H4 (cell line): Measurements from ENCODE around the gene GYPC. TPM values are rescaled to one million over a fixed set of nuclear protein-coding genes. Genes with fewer than 3 reads are reported as not detected.
"Not testable (repeated sequence)": the region's sequence is repeated elsewhere in the genome, so short reads cannot be mapped to it uniquely, and the experiment has no call there.

ENCODE experiments used
- DNase-seq: peaks from one replicate; pipeline ENCODE4 v3.0.0-alpha.2; 2015; ENCODE audit warnings: low spot score
- total RNA-seq: library from RNA; depleted of rRNA; stranded (reverse); fragments of >200 nt; shearing (Covaris generic); gene quantifications from 2 replicates; pipeline ENCODE4 v1.2.3, GENCODE V29; 2014

The GYPC gene
- total RNA-seq, 1 experiment from 2014 or later = 72.3 TPM

GRCh38 chr2:126698376-126698775, 42.4 kb downstream of the GYPC start:
- no peak for DNase-seq

- DNase-seq = no peak
Observed at GRCh38 chr2:126699018-126699417, 43.1 kb downstream of the GYPC start.

DNA sequence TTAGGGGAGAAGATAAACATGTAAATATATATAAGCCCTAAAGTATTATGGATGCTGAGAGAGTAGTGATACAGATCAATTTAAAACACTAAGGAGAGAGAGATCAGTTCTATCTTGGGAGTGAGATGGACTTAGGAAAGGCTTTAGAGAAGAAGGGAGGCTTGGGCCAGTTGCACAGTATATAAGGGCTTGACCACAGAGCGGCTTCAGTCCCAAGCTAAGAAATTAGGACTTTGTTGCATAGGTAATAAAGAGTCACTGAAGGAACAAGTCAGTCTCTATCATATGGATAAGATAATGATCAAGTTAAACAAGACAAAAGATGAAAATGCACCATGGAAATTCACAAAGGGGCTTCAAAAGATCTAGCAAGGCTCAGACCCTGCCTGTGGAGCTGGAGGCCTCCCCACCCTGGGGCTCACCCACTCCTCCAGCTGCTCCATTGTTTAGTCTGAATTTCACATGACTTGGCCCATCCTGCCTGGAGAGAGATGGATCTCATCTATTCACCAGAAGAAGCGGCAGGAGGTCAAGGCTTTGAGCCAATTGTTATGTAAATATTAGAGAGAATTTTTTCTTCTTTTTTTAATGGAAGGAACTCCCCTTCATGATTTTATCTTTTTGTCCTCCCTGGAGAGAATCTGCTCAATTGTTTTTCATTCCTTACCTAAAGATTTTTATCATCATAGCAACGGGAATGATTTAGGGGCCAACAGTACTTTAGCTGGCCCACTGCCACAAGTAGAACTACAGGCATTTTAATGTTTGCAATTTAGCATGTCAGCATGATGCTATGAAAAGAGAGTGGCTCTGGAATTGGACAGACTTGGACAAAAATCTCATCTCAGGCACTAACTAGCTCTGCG, 44.0 kb downstream of the GYPC start:
- no peak for DNase-seq

- peak; percentile 25 for DNase-seq
Observed at GRCh38 chr2:126700677-126701076, 44.7 kb downstream of the GYPC start.

DNA sequence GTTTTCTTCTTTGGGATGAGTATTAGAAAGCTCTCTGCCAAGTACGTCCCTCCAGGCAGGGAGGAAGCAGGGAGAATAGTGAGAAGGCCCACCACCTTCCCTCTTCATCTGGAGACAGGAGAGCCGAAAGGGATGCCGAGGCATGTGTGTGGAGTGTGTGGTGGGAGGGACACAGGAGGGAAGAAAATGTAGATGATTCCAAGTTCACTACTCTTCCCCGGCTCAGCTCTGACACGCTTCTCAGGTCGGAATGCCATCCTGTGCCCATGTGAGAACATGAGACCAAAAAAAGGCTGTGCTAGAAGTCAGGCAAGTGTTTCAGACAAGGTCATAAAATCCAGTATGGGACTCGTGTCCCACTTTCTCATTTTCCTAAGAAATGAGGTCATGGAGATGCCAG, 47.4 kb downstream of the GYPC start:
- no peak for DNase-seq

DNA sequence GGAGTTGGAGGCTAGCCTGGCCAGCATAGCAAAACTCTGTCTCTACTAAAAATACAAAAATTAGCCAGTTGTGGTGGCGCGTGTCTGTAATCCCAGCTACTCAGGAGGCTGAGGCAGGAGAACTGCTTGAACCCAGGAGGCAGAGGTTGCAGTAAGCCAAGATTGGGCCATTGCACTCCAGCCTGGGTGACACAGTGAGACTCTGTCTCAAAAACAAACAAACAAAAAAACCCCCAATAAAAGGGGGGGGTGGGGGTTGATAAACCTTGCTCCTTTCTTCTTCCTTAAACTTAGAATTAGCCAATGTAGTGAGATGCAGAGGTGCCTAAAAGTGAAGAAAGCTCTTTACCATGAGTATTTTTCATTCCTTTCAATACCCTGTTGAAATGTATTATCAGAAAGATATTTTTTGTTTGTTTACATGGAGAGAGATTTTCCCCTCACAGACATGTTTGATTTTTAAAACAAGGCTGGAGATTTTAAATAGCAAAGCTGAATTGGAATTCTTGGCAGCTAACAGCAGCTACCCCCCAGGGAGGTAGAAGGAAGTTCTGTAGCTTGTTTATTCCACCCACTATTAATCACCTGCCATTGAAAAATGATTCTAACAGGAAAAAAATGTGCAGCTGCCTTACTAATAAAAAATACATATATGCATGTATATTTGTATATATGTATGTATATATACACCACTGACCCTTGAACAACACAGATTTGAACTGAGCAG, 48.6 kb downstream of the GYPC start:
- DNase-seq = no peak

DNA sequence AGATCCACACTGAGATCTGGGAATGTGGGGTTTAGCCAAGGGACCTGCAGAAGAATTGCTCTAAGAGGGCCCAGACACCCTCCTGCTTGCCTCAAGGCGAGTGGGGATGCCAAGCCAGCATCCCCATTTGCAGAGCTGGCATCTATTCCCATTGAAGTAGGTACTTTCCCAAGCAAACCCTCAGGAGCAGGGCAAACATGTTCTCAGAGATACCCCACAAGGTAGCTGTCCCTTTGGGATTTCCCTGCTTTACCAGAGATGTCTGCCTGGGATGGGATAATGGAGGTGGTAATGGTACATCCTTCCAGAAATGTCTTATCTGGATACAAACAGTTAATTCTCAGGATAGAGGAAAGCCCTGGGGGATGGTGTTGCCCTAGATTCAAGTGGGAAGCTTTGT, 51.2 kb downstream of the GYPC start:
- DNase-seq = no peak

GRCh38 chr2:126707941-126708340, 52.0 kb downstream of the GYPC start:
- DNase-seq = no peak

DNA sequence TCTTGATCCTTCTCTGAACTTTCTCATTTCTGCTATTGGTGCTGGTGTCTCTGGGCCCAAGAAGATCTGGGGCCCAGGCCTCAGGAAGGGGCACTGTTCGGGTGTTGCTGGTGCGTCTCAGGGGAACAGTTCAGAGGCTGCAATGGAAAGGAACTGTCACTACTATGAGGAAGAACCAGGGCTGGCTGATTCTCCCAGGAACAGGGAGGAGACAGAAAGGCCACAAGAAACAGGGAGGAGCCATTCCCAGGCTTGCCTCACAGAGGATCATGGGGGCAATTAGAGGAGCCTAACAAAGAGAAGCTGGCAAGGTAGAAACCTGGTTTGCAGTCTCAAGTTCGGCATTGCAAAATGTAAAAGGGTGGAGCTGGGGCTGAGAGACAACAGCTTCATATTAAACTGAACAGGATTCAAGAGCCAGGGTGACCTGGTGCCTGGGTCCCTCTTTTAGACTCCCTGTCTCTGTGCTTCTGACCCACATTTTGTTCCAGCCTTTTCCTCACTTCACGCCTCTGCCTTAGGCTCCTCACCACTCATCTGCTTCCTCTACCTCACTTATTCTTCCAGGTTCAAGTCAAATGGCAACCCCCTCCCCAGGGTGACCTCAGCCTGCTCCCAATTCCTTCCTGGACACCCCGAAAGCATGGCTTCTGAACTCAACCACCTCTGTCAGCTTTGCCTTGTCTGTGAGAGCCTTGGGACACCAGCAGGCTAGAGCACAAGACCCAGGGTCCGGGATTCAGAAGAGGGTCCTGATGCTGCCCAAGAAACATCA, 58.4 kb downstream of the GYPC start:
- no peak for DNase-seq

GRCh38 chr2:126715111-126715510, 59.2 kb downstream of the GYPC start:
- no peak for DNase-seq

- no peak for DNase-seq
Observed at GRCh38 chr2:126715576-126716406, 59.8 kb downstream of the GYPC start.

DNA sequence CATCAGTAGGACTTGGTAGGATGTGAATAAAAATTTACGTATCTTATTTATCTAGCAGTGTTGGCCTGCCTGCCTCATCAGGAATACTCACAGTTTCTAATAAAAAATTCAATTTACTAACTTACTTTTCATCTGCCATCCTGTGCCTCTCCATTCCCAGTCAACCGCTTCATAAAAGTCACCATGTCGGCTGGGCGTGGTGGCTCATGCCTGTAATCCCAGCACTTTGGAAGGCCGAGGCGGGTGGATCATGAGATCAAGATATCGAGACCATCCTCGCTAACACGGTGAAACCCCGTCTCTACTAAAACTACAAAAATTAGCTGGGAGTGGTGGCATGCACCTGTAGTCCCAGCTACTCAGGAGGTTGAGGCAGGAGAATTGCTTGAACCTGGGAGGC, 61.3 kb downstream of the GYPC start:
- not testable (repeated sequence) for DNase-seq

GRCh38 chr2:126717928-126718327, 62.0 kb downstream of the GYPC start:
- DNase-seq = no peak

DNA sequence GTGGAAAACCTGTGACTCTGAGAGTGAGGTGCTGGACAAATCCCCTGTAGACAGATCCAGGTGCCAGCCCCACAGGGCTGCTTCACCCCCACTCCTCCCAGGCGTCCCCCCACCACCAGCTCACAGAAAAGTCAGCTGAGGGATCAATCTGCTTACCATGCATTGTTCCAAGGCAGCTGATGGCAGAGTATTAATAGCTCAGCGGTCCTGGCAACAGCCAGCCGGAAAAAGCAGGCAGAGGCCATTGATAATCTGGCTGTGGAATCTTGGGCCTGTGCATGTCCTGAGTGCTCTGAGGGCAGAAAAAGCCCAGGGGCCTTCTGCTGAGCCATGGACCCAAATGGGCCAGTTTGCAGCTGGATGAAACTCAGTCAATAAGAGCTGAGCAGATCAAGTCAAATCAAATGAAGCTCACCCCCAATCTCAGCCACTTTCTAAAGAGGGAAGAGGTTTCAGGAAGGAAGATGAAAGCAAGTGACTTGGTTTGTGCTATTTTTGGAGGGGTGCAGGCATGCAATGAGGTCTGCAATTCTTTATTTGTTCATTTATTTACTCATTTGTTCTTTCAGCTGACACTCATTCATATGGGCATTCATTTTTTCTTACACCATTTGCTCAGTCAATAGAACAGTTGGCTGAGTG, 63.4 kb downstream of the GYPC start:
- no peak for DNase-seq

GRCh38 chr2:126719833-126720351, 63.9 kb downstream of the GYPC start:
- DNase-seq = no peak

- no peak for DNase-seq
Observed at GRCh38 chr2:126720638-126721037, 64.7 kb downstream of the GYPC start.

DNA sequence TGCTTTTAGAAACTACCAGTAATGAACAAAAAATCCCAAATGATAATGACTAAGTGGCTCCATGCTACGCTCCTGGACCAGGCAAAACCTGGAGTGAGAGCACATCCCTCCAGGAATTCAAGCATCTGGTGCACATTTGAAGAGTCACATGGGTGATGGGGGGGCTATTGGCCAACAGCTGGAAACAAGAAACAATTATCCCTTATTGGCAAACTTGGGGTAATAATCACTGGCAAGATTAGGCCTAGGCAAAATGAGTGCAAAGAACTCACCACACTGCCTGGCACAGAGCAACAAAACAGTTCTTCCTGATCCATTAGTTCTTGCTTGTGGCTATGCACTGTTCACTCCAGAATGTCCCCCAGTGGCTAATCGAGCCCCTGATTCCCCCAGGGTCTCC, 66.1 kb downstream of the GYPC start:
- DNase-seq = no peak

DNA sequence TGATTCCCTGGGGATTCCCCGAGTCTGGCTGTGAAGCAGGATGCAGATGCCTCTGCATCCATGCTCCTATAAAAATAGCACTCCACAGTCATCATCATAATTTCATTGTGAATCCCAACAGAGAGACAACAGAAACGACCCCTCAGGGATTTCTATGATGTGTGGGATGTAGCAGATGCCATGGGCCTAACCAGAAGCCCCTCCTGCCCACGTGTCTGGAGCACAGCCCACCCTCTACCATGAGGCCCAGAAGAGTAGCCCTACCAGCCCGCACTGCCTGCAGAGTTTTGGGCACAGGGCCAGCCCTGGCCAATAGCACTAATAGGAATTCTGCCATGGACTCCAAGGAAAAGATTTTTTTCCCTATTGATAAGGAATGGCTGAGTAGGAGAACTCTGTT, 66.6 kb downstream of the GYPC start:
- no peak for DNase-seq

GRCh38 chr2:126723281-126723815, 67.4 kb downstream of the GYPC start:
- DNase-seq = no peak

DNA sequence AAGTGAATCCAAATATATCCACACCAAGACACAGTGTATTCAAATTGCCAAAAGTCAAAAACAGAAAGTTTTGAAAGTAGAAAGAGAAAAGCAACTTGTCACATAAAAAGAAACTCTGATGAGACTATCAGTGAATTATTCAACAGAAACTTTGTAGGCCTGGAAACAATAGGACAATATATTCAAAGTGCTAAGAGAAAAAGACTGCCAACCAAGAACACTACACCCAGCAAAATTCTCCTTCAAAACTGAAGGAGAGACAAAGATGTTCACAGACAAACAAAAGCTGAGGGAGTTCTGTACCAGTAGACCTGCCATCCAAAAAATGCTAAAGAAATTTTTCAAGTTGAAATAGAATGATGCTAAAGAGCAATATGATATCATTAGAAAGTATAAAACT, 69.6 kb downstream of the GYPC start:
- DNase-seq = no peak
